AG09319 (cell line): ENCODE results near the gene CLIC5.

Source experiments
- DNase-seq: peaks from one replicate; pipeline ENCODE4 v3.0.0-alpha.2; 2010; ENCODE audit warnings: low read depth; ENCODE audit errors: extremely low read depth
- CTCF ChIP-seq: IDR thresholded peaks from 2 replicates; pipeline ENCODE4 v1.5.1; 2011; ENCODE audit warnings: low read depth, mild to moderate bottlenecking, inconsistent platforms, low read length, moderate library complexity

CLIC5 gene

GRCh38 chr6:45838996-45839395, 176.7 kb downstream of the CLIC5 start:
- TF ChIP-seq CTCF: no peak
- DNase-seq: no peak

- DNase-seq: no peak
- TF ChIP-seq CTCF: no peak
Measured at GRCh38 chr6:45838451-45838850, 177.2 kb downstream of the CLIC5 start.

DNA sequence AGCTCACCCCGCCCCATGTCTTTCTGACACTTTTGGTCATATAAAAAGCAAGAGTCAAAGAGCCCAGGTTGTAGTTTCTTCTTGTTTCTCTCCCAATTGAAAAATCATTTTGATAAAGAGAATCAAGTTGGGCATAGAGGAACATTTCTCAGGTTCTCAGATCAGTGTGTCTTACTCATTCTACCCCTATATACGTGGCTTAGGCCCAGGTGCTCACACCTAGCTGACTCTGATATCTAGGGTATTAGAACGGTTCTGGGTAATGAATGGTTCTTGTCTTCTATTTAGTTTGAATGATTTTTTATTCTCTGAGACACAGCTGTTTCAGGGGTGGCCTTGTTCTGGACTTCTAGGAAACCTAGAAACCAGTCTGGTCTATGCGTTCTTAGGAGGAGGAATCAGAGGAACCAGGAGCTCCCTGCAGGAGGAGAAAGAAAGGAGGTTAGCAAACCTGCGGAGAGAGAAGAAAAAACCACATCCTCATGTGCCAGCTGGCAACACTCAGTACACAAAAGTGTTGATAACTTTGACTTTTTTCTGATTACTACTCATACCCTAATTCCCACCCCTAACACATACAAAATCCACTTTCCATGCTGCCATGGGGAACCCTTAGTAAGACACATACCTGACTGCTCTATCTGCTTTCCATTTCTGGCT, 178.0 kb downstream of the CLIC5 start:
- no peak for DNase-seq
- TF ChIP-seq CTCF: no peak

DNA sequence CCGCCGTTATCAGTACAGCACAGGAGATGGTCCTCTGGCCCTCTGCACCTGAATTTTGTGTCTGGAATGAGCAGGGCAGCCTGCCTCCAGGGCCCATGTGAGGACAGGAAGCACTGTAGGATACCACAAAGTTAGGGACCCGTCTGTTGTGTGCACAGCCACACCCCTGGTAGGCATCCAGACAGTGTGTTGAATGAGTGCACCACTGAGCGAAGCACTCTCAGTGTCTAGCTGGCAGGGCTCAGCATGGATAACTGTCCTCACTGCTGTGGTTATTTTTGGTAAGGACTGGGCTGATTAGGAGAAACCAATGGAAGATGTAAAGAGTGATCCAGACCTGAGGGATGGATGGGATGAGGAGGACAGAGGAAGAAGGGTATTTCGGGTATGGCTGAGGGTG, 178.7 kb downstream of the CLIC5 start:
- no peak for DNase-seq
- TF ChIP-seq CTCF: no peak

DNA sequence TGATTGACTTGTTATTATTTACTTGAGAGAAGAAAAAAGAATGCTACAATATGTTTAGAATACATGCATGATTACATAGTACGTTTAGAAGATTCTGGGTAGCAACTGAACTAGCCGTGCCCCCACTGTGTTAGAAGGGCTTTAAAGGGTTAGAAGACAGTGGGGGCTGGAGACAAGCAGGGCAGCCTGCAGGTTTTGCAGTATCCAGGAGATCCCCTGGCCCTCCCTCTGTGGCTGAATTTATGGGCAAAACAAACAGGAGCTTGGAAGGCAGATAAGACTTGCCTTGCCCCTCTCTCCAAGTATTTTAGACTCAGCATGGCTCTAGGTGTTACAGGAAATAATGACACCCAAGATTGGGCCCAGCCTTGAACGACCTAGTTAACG, 179.2 kb downstream of the CLIC5 start:
- TF ChIP-seq CTCF: no peak

DNA sequence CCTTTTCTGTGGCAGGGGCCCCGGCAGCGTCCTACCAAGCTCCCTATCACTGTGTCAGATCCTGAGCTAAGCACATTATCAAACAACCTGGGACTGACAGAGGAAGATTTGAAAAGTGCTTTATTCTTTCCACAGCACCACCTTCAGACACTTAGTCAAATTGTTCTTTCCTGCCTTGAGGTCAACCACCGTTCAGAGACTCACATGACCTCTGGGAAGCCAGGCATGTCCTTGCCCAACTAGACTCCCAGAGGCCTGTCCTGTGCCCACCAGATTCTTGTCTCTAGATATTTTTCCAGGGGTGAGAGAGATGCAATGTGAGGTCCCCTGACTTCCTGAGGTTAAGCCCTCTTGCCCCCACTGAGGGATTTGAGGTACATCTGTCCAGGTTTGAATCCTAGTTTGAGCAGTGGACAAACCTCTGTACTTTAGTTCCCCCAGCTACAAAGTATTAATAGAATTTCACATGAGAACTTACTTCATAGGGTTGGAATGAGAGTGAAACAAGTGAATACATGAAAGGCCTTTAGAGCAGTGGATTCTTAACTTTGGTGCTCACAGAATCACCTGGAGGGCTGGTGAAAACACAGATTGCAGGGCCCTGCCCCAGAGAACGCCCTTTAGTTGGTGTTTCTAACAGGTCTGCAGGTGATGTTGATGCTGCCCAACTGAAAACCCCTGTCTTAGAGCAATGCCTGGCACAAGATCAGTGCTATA, 179.8 kb downstream of the CLIC5 start:
- DNase-seq: no peak
- TF ChIP-seq CTCF: no peak

More for the DNA sequence above, 179.2 kb downstream of the CLIC5 start:
- DNase-seq: no peak

DNA sequence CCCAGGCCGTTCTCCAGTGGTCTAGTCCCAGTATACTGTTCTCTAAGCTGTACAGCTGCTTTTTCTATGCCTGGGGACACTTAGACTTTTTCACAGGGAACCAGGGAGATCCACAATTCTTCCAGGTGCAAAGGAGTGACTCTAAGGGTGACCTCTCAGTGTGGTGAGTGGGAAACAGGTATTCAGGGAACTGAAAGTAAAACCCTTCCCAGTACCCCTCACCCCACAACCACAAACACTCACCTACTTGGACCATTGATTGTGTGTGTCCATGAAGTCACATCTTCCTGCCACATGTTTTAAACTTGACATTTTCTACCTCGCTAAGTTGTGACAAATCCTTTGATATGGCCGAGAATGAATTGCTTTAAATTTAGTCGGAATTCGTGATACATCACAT, 183.6 kb downstream of the CLIC5 start:
- TF ChIP-seq CTCF: no peak
- no peak for DNase-seq
